Testis (tissue), 5 donors: ENCODE data around the gene SERPINB2. TPM values are rescaled to one million over a fixed set of nuclear protein-coding genes. Genes with fewer than 3 reads are reported as not detected.

ENCODE experiments used
- DNase-seq: peaks from one replicate; pipeline ENCODE4 v3.0.0-alpha.2; 2019
- H3K27ac ChIP-seq, 2 donors: fragments of 200-600 bp; sonication (generic); one replicate each; pipeline ENCODE4 v1.5.1; 2019
- H3K27me3 ChIP-seq: fragments of 200-600 bp; sonication (generic); one replicate; pipeline ENCODE4 v1.5.1; 2019
- H3K36me3 ChIP-seq: fragments of 200-600 bp; sonication (generic); one replicate; pipeline ENCODE4 v1.5.1; 2017; ENCODE audit warnings: low read depth; ENCODE audit errors: missing control alignments
- H3K4me1 ChIP-seq: fragments of 200-600 bp; sonication (generic); one replicate; pipeline ENCODE4 v1.5.1; 2019
- H3K4me3 ChIP-seq, 2 donors: fragments of 200-600 bp; sonication (generic); one replicate each; pipeline ENCODE4 v1.5.1; 2017 to 2019
- H3K9me3 ChIP-seq: fragments of 200-600 bp; sonication (generic); one replicate; pipeline ENCODE4 v1.5.1; 2017
- CTCF ChIP-seq, 3 experiments: fragments of 450-650 bp in 2 of 3; fragments of 200-600 bp in 1 of 3; sonication (generic) in 1 of 3; IDR thresholded peaks; one replicate each; pipeline ENCODE4 v1.5.1; 2016 to 2019; ENCODE audit warnings: antibody characterized with exemption in 3 of 3, mild to moderate bottlenecking in 2 of 3, moderate library complexity in 1 of 3
- POLR2A ChIP-seq: fragments of 450-650 bp; IDR thresholded peaks from one replicate; pipeline ENCODE4 v1.6.1; 2017; ENCODE audit warnings: antibody characterized with exemption, mild to moderate bottlenecking, moderate library complexity
- WGBS, 2 donors: methylation state at CpG; one replicate each; pipeline ENCODE4 v1.1.5; 2018; 5-methylcytosine and 5-hydroxymethylcytosine counted together
- intact Hi-C: fragments of 100-400 bp; cut with DNase I; formaldehyde crosslinking; loops from one replicate; pipeline ENCODE4 v1.15.1; 2023; ENCODE audit warnings: low total_unique reads
- long read RNA-seq, 2 donors: transcript quantifications; one replicate each; lab custom pipeline, GENCODE V29; 2026
- polyA plus RNA-seq: library from polyadenylated mRNA; stranded (reverse); fragments of 350-450 nt; fragmentation: Illumina TruSeq; extraction: RNeasy Lipid Tissue Mini Kit (QIAGEN cat#74804); gene quantifications from one replicate; pipeline ENCODE4 v1.2.3, GENCODE V29; 2014; ENCODE audit warnings: low read depth, low replicate concordance; ENCODE audit not compliant: insufficient read depth
- total RNA-seq, 2 donors: library from RNA; depleted of rRNA; stranded (reverse); fragments of >200 nt; gene quantifications; one replicate each; pipeline ENCODE4 v1.2.3, GENCODE V29; 2016

SERPINB2 gene
- total RNA-seq (not detected), polyA plus RNA-seq (not detected)
- long read RNA-seq, donor 1, result 0 reads
- long read RNA-seq, donor 2, result 0 reads

- H3K9me3 ChIP-seq, result no peaks in the 10 kb centered on the region
- DNase-seq, result no peak
- no peak for TF ChIP-seq CTCF (IDR thresholded peaks at IDR 0.05)
- no peak for TF ChIP-seq POLR2A
- no peaks in the 10 kb centered on the region for H3K27me3 ChIP-seq
- no peaks in the 10 kb centered on the region for H3K36me3 ChIP-seq
- H3K4me3 ChIP-seq, result no peak within 1 kb of the TSS
- 59 to 60% methylated on average over 1 of the region's 1 CpG for WGBS, 2 donors
- H3K27ac ChIP-seq, result no peak within 1 kb of the TSS
- intact Hi-C loops, result no loop called here
- no peaks in the 10 kb centered on the region for H3K4me1 ChIP-seq
These were observed at the start of gene SERPINB2 for GRCh38 chr18:63887424-63887823. Gene SERPINB2 (plus strand): TSS chr18:63887705. CDS start chr18:63891445, 3,740 bp downstream.

GRCh38 chr18:63843008-63843407 lies 44.5 kb upstream of the SERPINB2 start:
- H3K9me3 ChIP-seq, result no peaks in the 10 kb centered on the region
- H3K4me1 ChIP-seq, result no peaks in the 10 kb centered on the region
- no peak overlapping the region for H3K27ac ChIP-seq
- TF ChIP-seq POLR2A, result no peak
- no peak for TF ChIP-seq CTCF (IDR thresholded peaks at IDR 0.05)
- H3K27me3 ChIP-seq, result no peaks in the 10 kb centered on the region
- WGBS, 2 donors, result 67 to 73% methylated on average over 7 of the region's 7 CpGs
- no peak for DNase-seq
- no peaks in the 10 kb centered on the region for H3K36me3 ChIP-seq
- no peak overlapping the region for H3K4me3 ChIP-seq
- intact Hi-C loops, result no loop called here

- Histone ChIP-seq H3K36me3 (no peaks in the 10 kb centered on the region), H3K9me3 (no peaks in the 10 kb centered on the region), H3K4me1 (no peaks in the 10 kb centered on the region), H3K27me3 (no peaks in the 10 kb centered on the region), H3K27ac (no peak overlapping the region), H3K4me3 (no peak overlapping the region)
- no peak for DNase-seq
- WGBS, 2 donors, result 26 to 34% methylated on average over 3 of the region's 3 CpGs
- intact Hi-C loops, result no loop called here
- TF ChIP-seq POLR2A, result no peak
- peak in 2 of 3 experiments; percentile 6 to 10 for TF ChIP-seq CTCF (IDR thresholded peaks at IDR 0.05)
These were observed 43.3 kb upstream of the SERPINB2 start for GRCh38 chr18:63844254-63844653.

- no peaks in the 10 kb centered on the region for H3K4me1 ChIP-seq
- no peak overlapping the region for H3K27ac ChIP-seq
- H3K36me3 ChIP-seq, result no peaks in the 10 kb centered on the region
- peak in 2 of 3 experiments; percentile 34 to 35 for TF ChIP-seq CTCF (IDR thresholded peaks at IDR 0.05)
- no peak for TF ChIP-seq POLR2A
- no peaks in the 10 kb centered on the region for H3K9me3 ChIP-seq
- intact Hi-C loops, result no loop called here
- no peaks in the 10 kb centered on the region for H3K27me3 ChIP-seq
- no peak overlapping the region for H3K4me3 ChIP-seq
- 20 to 22% methylated on average over 2 of the region's 2 CpGs for WGBS, 2 donors
- DNase-seq, result no peak
These were observed 39.3 kb upstream of the SERPINB2 start for GRCh38 chr18:63848159-63848558.

- Histone ChIP-seq H3K36me3 (no peaks in the 10 kb centered on the region), H3K27me3 (no peaks in the 10 kb centered on the region), H3K27ac (no peak overlapping the region), H3K9me3 (no peaks in the 10 kb centered on the region), H3K4me1 (no peaks in the 10 kb centered on the region), H3K4me3 (no peak overlapping the region)
- 48 to 56% methylated on average over 4 of the region's 4 CpGs for WGBS, 2 donors
- TF ChIP-seq CTCF (IDR thresholded peaks at IDR 0.05) (no peak), POLR2A (no peak)
- intact Hi-C loops, result no loop called here
- peak; percentile 15 for DNase-seq
These were observed 37.5 kb upstream of the SERPINB2 start for GRCh38 chr18:63850020-63850419.
